ENCODE measurements around the gene DUS2. TPM values are rescaled to one million over a fixed set of nuclear protein-coding genes. Genes with fewer than 3 reads are reported as not detected.

The DUS2 gene
- total and polyA plus RNA-seq, 9 of the 15 experiments (the other 6 are each of a cell fraction or from before 2014, with no cell fraction given) = 5.8 to 22.5 (median 20.6) TPM

GRCh38 chr16:67993207-67994039, 29.7 kb upstream of the DUS2 start (continued):
- no peak for TF ChIP-seq HMBOX1 (IDR thresholded peaks at IDR 0.05)
- TF ChIP-seq MEF2D (tag; conservative IDR thresholded peaks at IDR 0.05; ENCODE audit: low read depth) = peak; percentile 17; the same call in 1 of the 2 replicates
- TF ChIP-seq ZNF311 (CRISPR knock-in tag; IDR thresholded peaks at IDR 0.05) = peak; percentile 72; the same call in 1 of the 2 replicates
- TF ChIP-seq, protein P1, sequence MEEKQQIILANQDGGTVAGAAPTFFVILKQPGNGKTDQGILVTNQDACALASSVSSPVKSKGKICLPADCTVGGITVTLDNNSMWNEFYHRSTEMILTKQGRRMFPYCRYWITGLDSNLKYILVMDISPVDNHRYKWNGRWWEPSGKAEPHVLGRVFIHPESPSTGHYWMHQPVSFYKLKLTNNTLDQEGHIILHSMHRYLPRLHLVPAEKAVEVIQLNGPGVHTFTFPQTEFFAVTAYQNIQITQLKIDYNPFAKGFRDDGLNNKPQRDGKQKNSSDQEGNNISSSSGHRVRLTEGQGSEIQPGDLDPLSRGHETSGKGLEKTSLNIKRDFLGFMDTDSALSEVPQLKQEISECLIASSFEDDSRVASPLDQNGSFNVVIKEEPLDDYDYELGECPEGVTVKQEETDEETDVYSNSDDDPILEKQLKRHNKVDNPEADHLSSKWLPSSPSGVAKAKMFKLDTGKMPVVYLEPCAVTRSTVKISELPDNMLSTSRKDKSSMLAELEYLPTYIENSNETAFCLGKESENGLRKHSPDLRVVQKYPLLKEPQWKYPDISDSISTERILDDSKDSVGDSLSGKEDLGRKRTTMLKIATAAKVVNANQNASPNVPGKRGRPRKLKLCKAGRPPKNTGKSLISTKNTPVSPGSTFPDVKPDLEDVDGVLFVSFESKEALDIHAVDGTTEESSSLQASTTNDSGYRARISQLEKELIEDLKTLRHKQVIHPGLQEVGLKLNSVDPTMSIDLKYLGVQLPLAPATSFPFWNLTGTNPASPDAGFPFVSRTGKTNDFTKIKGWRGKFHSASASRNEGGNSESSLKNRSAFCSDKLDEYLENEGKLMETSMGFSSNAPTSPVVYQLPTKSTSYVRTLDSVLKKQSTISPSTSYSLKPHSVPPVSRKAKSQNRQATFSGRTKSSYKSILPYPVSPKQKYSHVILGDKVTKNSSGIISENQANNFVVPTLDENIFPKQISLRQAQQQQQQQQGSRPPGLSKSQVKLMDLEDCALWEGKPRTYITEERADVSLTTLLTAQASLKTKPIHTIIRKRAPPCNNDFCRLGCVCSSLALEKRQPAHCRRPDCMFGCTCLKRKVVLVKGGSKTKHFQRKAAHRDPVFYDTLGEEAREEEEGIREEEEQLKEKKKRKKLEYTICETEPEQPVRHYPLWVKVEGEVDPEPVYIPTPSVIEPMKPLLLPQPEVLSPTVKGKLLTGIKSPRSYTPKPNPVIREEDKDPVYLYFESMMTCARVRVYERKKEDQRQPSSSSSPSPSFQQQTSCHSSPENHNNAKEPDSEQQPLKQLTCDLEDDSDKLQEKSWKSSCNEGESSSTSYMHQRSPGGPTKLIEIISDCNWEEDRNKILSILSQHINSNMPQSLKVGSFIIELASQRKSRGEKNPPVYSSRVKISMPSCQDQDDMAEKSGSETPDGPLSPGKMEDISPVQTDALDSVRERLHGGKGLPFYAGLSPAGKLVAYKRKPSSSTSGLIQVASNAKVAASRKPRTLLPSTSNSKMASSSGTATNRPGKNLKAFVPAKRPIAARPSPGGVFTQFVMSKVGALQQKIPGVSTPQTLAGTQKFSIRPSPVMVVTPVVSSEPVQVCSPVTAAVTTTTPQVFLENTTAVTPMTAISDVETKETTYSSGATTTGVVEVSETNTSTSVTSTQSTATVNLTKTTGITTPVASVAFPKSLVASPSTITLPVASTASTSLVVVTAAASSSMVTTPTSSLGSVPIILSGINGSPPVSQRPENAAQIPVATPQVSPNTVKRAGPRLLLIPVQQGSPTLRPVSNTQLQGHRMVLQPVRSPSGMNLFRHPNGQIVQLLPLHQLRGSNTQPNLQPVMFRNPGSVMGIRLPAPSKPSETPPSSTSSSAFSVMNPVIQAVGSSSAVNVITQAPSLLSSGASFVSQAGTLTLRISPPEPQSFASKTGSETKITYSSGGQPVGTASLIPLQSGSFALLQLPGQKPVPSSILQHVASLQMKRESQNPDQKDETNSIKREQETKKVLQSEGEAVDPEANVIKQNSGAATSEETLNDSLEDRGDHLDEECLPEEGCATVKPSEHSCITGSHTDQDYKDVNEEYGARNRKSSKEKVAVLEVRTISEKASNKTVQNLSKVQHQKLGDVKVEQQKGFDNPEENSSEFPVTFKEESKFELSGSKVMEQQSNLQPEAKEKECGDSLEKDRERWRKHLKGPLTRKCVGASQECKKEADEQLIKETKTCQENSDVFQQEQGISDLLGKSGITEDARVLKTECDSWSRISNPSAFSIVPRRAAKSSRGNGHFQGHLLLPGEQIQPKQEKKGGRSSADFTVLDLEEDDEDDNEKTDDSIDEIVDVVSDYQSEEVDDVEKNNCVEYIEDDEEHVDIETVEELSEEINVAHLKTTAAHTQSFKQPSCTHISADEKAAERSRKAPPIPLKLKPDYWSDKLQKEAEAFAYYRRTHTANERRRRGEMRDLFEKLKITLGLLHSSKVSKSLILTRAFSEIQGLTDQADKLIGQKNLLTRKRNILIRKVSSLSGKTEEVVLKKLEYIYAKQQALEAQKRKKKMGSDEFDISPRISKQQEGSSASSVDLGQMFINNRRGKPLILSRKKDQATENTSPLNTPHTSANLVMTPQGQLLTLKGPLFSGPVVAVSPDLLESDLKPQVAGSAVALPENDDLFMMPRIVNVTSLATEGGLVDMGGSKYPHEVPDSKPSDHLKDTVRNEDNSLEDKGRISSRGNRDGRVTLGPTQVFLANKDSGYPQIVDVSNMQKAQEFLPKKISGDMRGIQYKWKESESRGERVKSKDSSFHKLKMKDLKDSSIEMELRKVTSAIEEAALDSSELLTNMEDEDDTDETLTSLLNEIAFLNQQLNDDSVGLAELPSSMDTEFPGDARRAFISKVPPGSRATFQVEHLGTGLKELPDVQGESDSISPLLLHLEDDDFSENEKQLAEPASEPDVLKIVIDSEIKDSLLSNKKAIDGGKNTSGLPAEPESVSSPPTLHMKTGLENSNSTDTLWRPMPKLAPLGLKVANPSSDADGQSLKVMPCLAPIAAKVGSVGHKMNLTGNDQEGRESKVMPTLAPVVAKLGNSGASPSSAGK (IDR thresholded peaks at IDR 0.05) = peak; percentile 93
- TF ChIP-seq TAL1 (IDR thresholded peaks at IDR 0.05) = no peak
- TF ChIP-seq PPARD (CRISPR knock-in tag; IDR thresholded peaks at IDR 0.05) = no peak
- TF ChIP-seq ZBTB8A (IDR thresholded peaks at IDR 0.05; ENCODE audit: partially characterized antibody) = no peak
- TF ChIP-seq KAT2B (IDR thresholded peaks at IDR 0.05; ENCODE audit: low read depth, low read length) = peak; percentile 96
- TF ChIP-seq RBBP5 (IDR thresholded peaks at IDR 0.05; ENCODE audit: borderline replicate concordance, insufficient read depth, low read length, poor library complexity, severe bottlenecking) = peak; percentile 29
- TF ChIP-seq, protein P2, sequence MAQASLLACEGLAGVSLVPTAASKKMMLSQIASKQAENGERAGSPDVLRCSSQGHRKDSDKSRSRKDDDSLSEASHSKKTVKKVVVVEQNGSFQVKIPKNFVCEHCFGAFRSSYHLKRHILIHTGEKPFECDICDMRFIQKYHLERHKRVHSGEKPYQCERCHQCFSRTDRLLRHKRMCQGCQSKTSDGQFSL (CRISPR knock-in tag; IDR thresholded peaks at IDR 0.05) = peak; percentile 55; the same call in 1 of the 2 replicates
- TF ChIP-seq, protein P2 (tag; IDR thresholded peaks at IDR 0.05) = no peak
- peak; percentile 23; the same call in 1 of the 2 replicates for TF ChIP-seq LARP7 (IDR thresholded peaks at IDR 0.05)
- TF ChIP-seq PCBP2 (IDR thresholded peaks at IDR 0.05; ENCODE audit: low read depth, low read length, poor library complexity, severe bottlenecking) = no peak
- no peak for TF ChIP-seq MTA2 (IDR thresholded peaks at IDR 0.05; ENCODE audit: low read depth)
